ENCODE results near the gene FRS2. TPM values are rescaled to one million over a fixed set of nuclear protein-coding genes. Genes with fewer than 3 reads are reported as not detected.

Gene FRS2
- total RNA-seq, 1 experiment from 2014 or later, result 28.1 TPM

- intact Hi-C loops (cut with micrococcal nuclease), result no loop called here
- POLR2A ChIA-PET, result interaction anchor here (2.0 to 3.3 kb wide), 2 partner anchors 10 to 11 kb away, joined by 5 to 19 read pairs; partner anchors contain the start of gene FRS2
- no peak overlapping the region for H3K4me3 Mint-ChIP-seq (ENCODE audit: unreplicated experiment)
Observed at GRCh38 chr12:69480698-69481097, 10.5 kb downstream of the FRS2 start.

GRCh38 chr12:69481133-69481532 is 10.9 kb downstream of the FRS2 start:
- Mint-ChIP-seq H3K27ac (ENCODE audit: low read depth, unreplicated experiment) (no peak overlapping the region), H3K9me3 (ENCODE audit: unreplicated experiment) (no peaks in the 10 kb centered on the region), H3K4me3 (ENCODE audit: unreplicated experiment) (no peak overlapping the region), H3K27me3 (ENCODE audit: insufficient read depth, unreplicated experiment) (no peaks in the 10 kb centered on the region), H3K4me1 (ENCODE audit: insufficient read depth, unreplicated experiment) (peaks cover 11% of the 10 kb centered on the region), H3K36me3 (ENCODE audit: insufficient read depth, unreplicated experiment) (no peaks in the 10 kb centered on the region)
- BruUV-seq (replicated peaks), result no TSS peak
- CTCF ChIA-PET, result interaction anchor here (0.6 to 0.7 kb wide), 3 partner anchors 14 to 62 kb away, joined by 3 to 5 read pairs (median 3); no protein-coding TSS in a partner anchor
- no peak for DNase-seq (ENCODE audit: unreplicated experiment)
- TF ChIP-seq CTCF (IDR thresholded peaks at IDR 0.05; ENCODE audit: unreplicated experiment), result no peak
- intact Hi-C loops (cut with micrococcal nuclease), result no loop called here
- POLR2A ChIA-PET, result interaction anchor here (0.6 to 3.3 kb wide), 2 partner anchors 11 kb away, joined by 3 to 19 read pairs; partner anchors contain the start of gene FRS2

More at GRCh38 chr12:69480698-69481097, 10.5 kb downstream of the FRS2 start:
- no TSS peak for BruUV-seq (replicated peaks)
- no peaks in the 10 kb centered on the region for H3K27me3 Mint-ChIP-seq (ENCODE audit: insufficient read depth, unreplicated experiment)
- TF ChIP-seq CTCF (IDR thresholded peaks at IDR 0.05; ENCODE audit: unreplicated experiment), result no peak
- no peaks in the 10 kb centered on the region for H3K36me3 Mint-ChIP-seq (ENCODE audit: insufficient read depth, unreplicated experiment)
- no peak for DNase-seq (ENCODE audit: unreplicated experiment)
- CTCF ChIA-PET, result interaction anchor here (0.6 to 1.6 kb wide), 3 partner anchors 9 to 48 kb away, joined by 3 to 4 read pairs (median 4); no protein-coding TSS in a partner anchor
- no peak overlapping the region for H3K27ac Mint-ChIP-seq (ENCODE audit: low read depth, unreplicated experiment)
- H3K4me1 Mint-ChIP-seq (ENCODE audit: insufficient read depth, unreplicated experiment), result peaks cover 16% of the 10 kb centered on the region
- no peaks in the 10 kb centered on the region for H3K9me3 Mint-ChIP-seq (ENCODE audit: unreplicated experiment)

- H3K4me1 Mint-ChIP-seq (ENCODE audit: insufficient read depth, unreplicated experiment), result peaks cover 7% of the 10 kb centered on the region
- ChIA-PET POLR2A (interaction anchor here (0.6 to 3.3 kb wide), 5 partner anchors 8 to 170 kb away, joined by 3 to 19 read pairs (median 3); partner anchors contain the start of gene FRS2), CTCF (interaction anchor here (0.7 to 1.1 kb wide), 2 partner anchors 13 to 15 kb away, joined by 3 to 4 read pairs; no protein-coding TSS in a partner anchor)
- H3K4me3 Mint-ChIP-seq (ENCODE audit: unreplicated experiment), result no peak overlapping the region
- no peak for DNase-seq (ENCODE audit: unreplicated experiment)
- no peak for TF ChIP-seq CTCF (IDR thresholded peaks at IDR 0.05; ENCODE audit: unreplicated experiment)
- no TSS peak for BruUV-seq (replicated peaks)
- no peak overlapping the region for H3K27ac Mint-ChIP-seq (ENCODE audit: low read depth, unreplicated experiment)
- peaks cover 14% of the 10 kb centered on the region for H3K36me3 Mint-ChIP-seq (ENCODE audit: insufficient read depth, unreplicated experiment)
- no peaks in the 10 kb centered on the region for H3K27me3 Mint-ChIP-seq (ENCODE audit: insufficient read depth, unreplicated experiment)
- intact Hi-C loops (cut with micrococcal nuclease), result no loop called here
- peaks cover 8% of the 10 kb centered on the region for H3K9me3 Mint-ChIP-seq (ENCODE audit: unreplicated experiment)
Observed at GRCh38 chr12:69483700-69484099, 13.5 kb downstream of the FRS2 start.

GRCh38 chr12:69484428-69484827 is 14.2 kb downstream of the FRS2 start:
- Mint-ChIP-seq H3K27ac (ENCODE audit: low read depth, unreplicated experiment) (peak overlapping the region; percentile 21), H3K4me3 (ENCODE audit: unreplicated experiment) (no peak overlapping the region), H3K36me3 (ENCODE audit: insufficient read depth, unreplicated experiment) (peaks cover 16% of the 10 kb centered on the region), H3K4me1 (ENCODE audit: insufficient read depth, unreplicated experiment) (peaks cover 7% of the 10 kb centered on the region), H3K9me3 (ENCODE audit: unreplicated experiment) (peaks cover 8% of the 10 kb centered on the region), H3K27me3 (ENCODE audit: insufficient read depth, unreplicated experiment) (no peaks in the 10 kb centered on the region)
- no TSS peak for BruUV-seq (replicated peaks)
- ChIA-PET POLR2A (interaction anchor here (0.6 to 1.3 kb wide), 3 partner anchors 9 to 169 kb away, joined by 3 to 8 read pairs (median 3); no protein-coding TSS in a partner anchor), CTCF (interaction anchor here (0.6 to 1.1 kb wide), 2 partner anchors 14 to 20 kb away, joined by 3 to 4 read pairs; no protein-coding TSS in a partner anchor)
- no peak for TF ChIP-seq CTCF (IDR thresholded peaks at IDR 0.05; ENCODE audit: unreplicated experiment)
- intact Hi-C loops (cut with micrococcal nuclease), result no loop called here
- no peak for DNase-seq (ENCODE audit: unreplicated experiment)

Measured in MCF 10A (cell line).